Measurements from ENCODE around the gene ASMTL. TPM values are rescaled to one million over a fixed set of nuclear protein-coding genes. Genes with fewer than 3 reads are reported as not detected.
A peak's percentile ranks its signal among the peaks of the same experiment; 100 is the strongest.
"Not testable (repeated sequence)": the region's sequence is repeated elsewhere in the genome, so short reads cannot be mapped to it uniquely, and the experiment has no call there.

Gene ASMTL
- total and polyA plus RNA-seq, 3 experiments from 2014 or later = 26.1 to 47.9 (median 26.5) TPM

GRCh38 chrX:1491851-1492349, 39.2 kb upstream of the ASMTL start:
- H3K4me1 Mint-ChIP-seq = peaks cover 29 to 47% (median 31%) of the 10 kb centered on the region in 3 donors
- Histone ChIP-seq H3K4me1 (ENCODE audit: insufficient read depth, low read length) (peaks cover 14% of the 10 kb centered on the region), H3K27me3 (ENCODE audit: insufficient read depth, low read length, poor library complexity, severe bottlenecking) (no peaks in the 10 kb centered on the region), H3K27ac (ENCODE audit: low read depth, low read length) (no peak overlapping the region), H3K9me3 (ENCODE audit: low read length) (no peaks in the 10 kb centered on the region), H3K4me3 (ENCODE audit: low read length) (no peak overlapping the region), H3K36me3 (ENCODE audit: insufficient read depth, low read length) (peaks cover 25% of the 10 kb centered on the region)
- peak overlapping the region; percentile 54 to 95 (median 84) for H3K27ac Mint-ChIP-seq
- peaks cover 30 to 67% (median 33%) of the 10 kb centered on the region in 3 donors for H3K36me3 Mint-ChIP-seq
- peak in 3 of 5 donors; percentile 59 to 84 (median 65) for DNase-seq
- H3K9me3 Mint-ChIP-seq = peaks cover 0 to 7% (median 2%) of the 10 kb centered on the region in 5 donors
- POLR2A ChIA-PET = no interaction called here
- H3K27me3 Mint-ChIP-seq = no peaks in the 10 kb centered on the region
- CTCF ChIA-PET = no interaction called here
- H3K4me3 Mint-ChIP-seq = peak overlapping the region in 2 of 7 donors; percentile 2 to 19

GRCh38 chrX:1491248-1491647, 38.5 kb upstream of the ASMTL start:
- H3K4me3 Mint-ChIP-seq; H3K9me3 ChIP-seq (ENCODE audit: low read length); H3K27ac ChIP-seq (ENCODE audit: low read depth, low read length); POLR2A ChIA-PET; H3K27me3 ChIP-seq (ENCODE audit: insufficient read depth, low read length, poor library complexity, severe bottlenecking); DNase-seq; CTCF ChIA-PET; H3K4me3 ChIP-seq (ENCODE audit: low read length); H3K27me3 Mint-ChIP-seq; H3K9me3 Mint-ChIP-seq: not testable (repeated sequence)
- Mint-ChIP-seq H3K27ac (peak overlapping the region in 4 of 8 donors; percentile 37 to 84 (median 49)), H3K36me3 (peaks cover 33 to 68% (median 35%) of the 10 kb centered on the region in 3 donors), H3K4me1 (peaks cover 26 to 45% (median 27%) of the 10 kb centered on the region in 3 donors)
- Histone ChIP-seq H3K36me3 (ENCODE audit: insufficient read depth, low read length) (peaks cover 31% of the 10 kb centered on the region), H3K4me1 (ENCODE audit: insufficient read depth, low read length) (peaks cover 14% of the 10 kb centered on the region)

DNA sequence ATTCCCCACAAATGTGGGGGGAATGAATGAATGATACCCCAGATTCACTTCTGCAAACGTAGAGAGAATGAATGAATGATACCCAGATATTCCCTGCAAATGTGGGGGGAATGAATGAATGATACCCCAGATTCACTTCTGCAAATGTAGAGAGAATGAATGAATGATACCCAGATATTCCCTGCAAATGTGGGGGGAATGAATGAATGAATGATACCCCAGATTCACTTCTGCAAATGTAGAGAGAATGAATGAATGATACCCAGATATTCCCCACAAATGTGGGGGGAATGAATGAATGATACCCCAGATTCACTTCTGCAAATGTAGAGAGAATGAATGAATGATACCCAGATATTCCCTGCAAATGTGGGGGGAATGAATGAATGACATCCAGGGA, 38.0 kb upstream of the ASMTL start:
- peaks cover 35 to 68% (median 36%) of the 10 kb centered on the region in 3 donors for H3K36me3 Mint-ChIP-seq
- POLR2A ChIA-PET; H3K4me3 ChIP-seq (ENCODE audit: low read length); H3K27me3 ChIP-seq (ENCODE audit: insufficient read depth, low read length, poor library complexity, severe bottlenecking); H3K27me3 Mint-ChIP-seq; H3K9me3 ChIP-seq (ENCODE audit: low read length); H3K4me3 Mint-ChIP-seq; H3K9me3 Mint-ChIP-seq; DNase-seq; H3K27ac ChIP-seq (ENCODE audit: low read depth, low read length); H3K27ac Mint-ChIP-seq; CTCF ChIA-PET: not testable (repeated sequence)
- Histone ChIP-seq H3K36me3 (ENCODE audit: insufficient read depth, low read length) (peaks cover 35% of the 10 kb centered on the region), H3K4me1 (ENCODE audit: insufficient read depth, low read length) (peaks cover 14% of the 10 kb centered on the region)
- peaks cover 20 to 42% (median 25%) of the 10 kb centered on the region in 3 donors for H3K4me1 Mint-ChIP-seq

- peak overlapping the region in 4 of 8 donors; percentile 17 to 68 (median 56) for H3K27ac Mint-ChIP-seq
Measured at GRCh38 chrX:1489354-1489753, 36.6 kb upstream of the ASMTL start.

DNA sequence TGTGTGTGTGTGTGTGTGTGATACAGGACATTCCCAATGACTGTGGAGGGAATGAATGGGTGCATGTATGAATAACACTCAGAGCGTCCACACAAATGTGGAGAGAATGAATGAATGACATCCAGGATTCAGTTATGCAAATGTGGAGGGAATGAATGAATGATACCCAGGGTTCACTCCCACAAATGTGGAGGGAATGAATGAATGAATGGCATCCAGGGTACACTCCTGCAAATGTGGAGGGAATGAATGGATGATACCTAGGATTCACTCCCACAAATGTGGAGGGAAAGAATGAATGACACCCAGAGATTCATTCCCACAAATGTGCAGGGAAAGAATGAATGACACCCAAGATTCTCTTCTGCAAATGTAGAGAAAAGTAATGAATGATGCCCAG, 36.0 kb upstream of the ASMTL start:
- peak overlapping the region in 7 of 8 donors; percentile 47 to 90 (median 66) for H3K27ac Mint-ChIP-seq

More at GRCh38 chrX:1489354-1489753, 36.6 kb upstream of the ASMTL start:
- CTCF ChIA-PET; H3K27ac ChIP-seq (ENCODE audit: low read depth, low read length); H3K4me3 ChIP-seq (ENCODE audit: low read length); POLR2A ChIA-PET; H3K9me3 Mint-ChIP-seq; DNase-seq; H3K27me3 Mint-ChIP-seq; H3K4me3 Mint-ChIP-seq; H3K9me3 ChIP-seq (ENCODE audit: low read length); H3K27me3 ChIP-seq (ENCODE audit: insufficient read depth, low read length, poor library complexity, severe bottlenecking): not testable (repeated sequence)
- H3K36me3 Mint-ChIP-seq = peaks cover 35 to 67% (median 38%) of the 10 kb centered on the region in 3 donors
- Histone ChIP-seq H3K36me3 (ENCODE audit: insufficient read depth, low read length) (peaks cover 35% of the 10 kb centered on the region), H3K4me1 (ENCODE audit: insufficient read depth, low read length) (peaks cover 13% of the 10 kb centered on the region)
- H3K4me1 Mint-ChIP-seq = peaks cover 17 to 39% (median 21%) of the 10 kb centered on the region in 3 donors

DNA sequence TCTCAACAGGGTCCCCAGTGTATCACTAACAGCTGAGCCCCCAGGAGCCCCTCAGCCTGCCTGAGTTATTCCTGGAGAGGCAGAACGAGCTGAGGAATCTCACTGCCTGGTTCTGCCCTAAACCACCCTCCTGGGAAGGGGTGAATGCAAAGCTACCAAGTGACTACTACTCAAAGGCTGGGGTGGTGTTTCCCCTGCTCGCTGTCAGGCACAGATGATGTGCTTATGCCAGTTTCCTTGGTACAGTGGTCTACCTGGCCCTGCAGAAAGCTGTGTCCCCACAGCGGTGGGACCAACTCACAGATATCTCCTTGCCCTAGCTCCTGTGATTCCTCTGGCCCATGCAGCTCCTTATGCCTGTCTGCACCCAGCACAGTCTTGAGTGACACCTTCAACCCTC, 35.4 kb upstream of the ASMTL start:
- H3K36me3 ChIP-seq (ENCODE audit: insufficient read depth, low read length) = peaks cover 39% of the 10 kb centered on the region
- peaks cover 35 to 69% (median 41%) of the 10 kb centered on the region in 3 donors for H3K36me3 Mint-ChIP-seq

More for the DNA sequence above, 36.0 kb upstream of the ASMTL start:
- Mint-ChIP-seq H3K9me3 (peaks cover 0 to 7% (median 2%) of the 10 kb centered on the region in 5 donors), H3K4me3 (no peak overlapping the region), H3K27me3 (no peaks in the 10 kb centered on the region), H3K36me3 (peaks cover 35 to 70% (median 41%) of the 10 kb centered on the region in 3 donors), H3K4me1 (peaks cover 23 to 40% (median 27%) of the 10 kb centered on the region in 3 donors)
- POLR2A ChIA-PET = no interaction called here
- no peak for DNase-seq
- peaks cover 39% of the 10 kb centered on the region for H3K36me3 ChIP-seq (ENCODE audit: insufficient read depth, low read length)
- H3K27ac ChIP-seq (ENCODE audit: low read depth, low read length) = no peak overlapping the region
- no peaks in the 10 kb centered on the region for H3K27me3 ChIP-seq (ENCODE audit: insufficient read depth, low read length, poor library complexity, severe bottlenecking)
- H3K9me3 ChIP-seq (ENCODE audit: low read length) = no peaks in the 10 kb centered on the region
- CTCF ChIA-PET = no interaction called here
- peaks cover 13% of the 10 kb centered on the region for H3K4me1 ChIP-seq (ENCODE audit: insufficient read depth, low read length)
- H3K4me3 ChIP-seq (ENCODE audit: low read length) = no peak overlapping the region

DNA sequence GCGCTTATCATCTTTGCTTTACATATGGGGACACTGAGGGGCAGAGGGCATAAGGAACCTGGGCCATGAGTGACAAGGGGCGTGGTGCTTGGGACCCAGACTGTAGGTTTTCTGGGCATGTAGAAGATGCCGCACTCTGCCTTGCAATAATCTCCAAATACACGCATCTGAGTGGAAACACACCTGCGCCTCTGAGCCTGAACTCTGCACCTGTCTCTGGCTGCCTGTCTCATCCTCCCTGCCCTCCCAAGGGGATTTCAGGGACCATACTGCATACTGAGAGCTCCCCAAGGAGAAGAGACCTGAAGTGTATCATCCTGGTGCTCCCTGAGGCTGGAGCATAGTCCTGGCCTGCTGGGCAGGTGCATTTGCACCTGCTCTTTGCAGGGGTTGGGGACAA, 34.7 kb upstream of the ASMTL start:
- Mint-ChIP-seq H3K36me3 (peaks cover 35 to 69% (median 41%) of the 10 kb centered on the region in 3 donors), H3K27ac (peak overlapping the region in 7 of 8 donors; percentile 15 to 81 (median 77)), H3K27me3 (no peaks in the 10 kb centered on the region), H3K9me3 (peaks cover 0 to 7% (median 2%) of the 10 kb centered on the region in 5 donors), H3K4me3 (no peak overlapping the region), H3K4me1 (peaks cover 22 to 42% (median 27%) of the 10 kb centered on the region in 3 donors)
- peaks cover 39% of the 10 kb centered on the region for H3K36me3 ChIP-seq (ENCODE audit: insufficient read depth, low read length)
- H3K27me3 ChIP-seq (ENCODE audit: insufficient read depth, low read length, poor library complexity, severe bottlenecking) = no peaks in the 10 kb centered on the region
- H3K9me3 ChIP-seq (ENCODE audit: low read length) = no peaks in the 10 kb centered on the region
- no peak overlapping the region for H3K27ac ChIP-seq (ENCODE audit: low read depth, low read length)
- peaks cover 18% of the 10 kb centered on the region for H3K4me1 ChIP-seq (ENCODE audit: insufficient read depth, low read length)
- no peak overlapping the region for H3K4me3 ChIP-seq (ENCODE audit: low read length)
- CTCF ChIA-PET = no interaction called here
- POLR2A ChIA-PET = no interaction called here
- no peak for DNase-seq

More for the DNA sequence above, 35.4 kb upstream of the ASMTL start:
- Histone ChIP-seq H3K4me1 (ENCODE audit: insufficient read depth, low read length) (peaks cover 15% of the 10 kb centered on the region), H3K27ac (ENCODE audit: low read depth, low read length) (no peak overlapping the region), H3K9me3 (ENCODE audit: low read length) (no peaks in the 10 kb centered on the region), H3K27me3 (ENCODE audit: insufficient read depth, low read length, poor library complexity, severe bottlenecking) (no peaks in the 10 kb centered on the region), H3K4me3 (ENCODE audit: low read length) (no peak overlapping the region)
- no peak for DNase-seq
- Mint-ChIP-seq H3K27me3 (no peaks in the 10 kb centered on the region), H3K27ac (peak overlapping the region in 7 of 8 donors; percentile 47 to 83 (median 66)), H3K4me3 (no peak overlapping the region), H3K9me3 (peaks cover 0 to 7% (median 2%) of the 10 kb centered on the region in 5 donors), H3K4me1 (peaks cover 21 to 41% (median 26%) of the 10 kb centered on the region in 3 donors)
- ChIA-PET CTCF (no interaction called here), POLR2A (no interaction called here)

DNA sequence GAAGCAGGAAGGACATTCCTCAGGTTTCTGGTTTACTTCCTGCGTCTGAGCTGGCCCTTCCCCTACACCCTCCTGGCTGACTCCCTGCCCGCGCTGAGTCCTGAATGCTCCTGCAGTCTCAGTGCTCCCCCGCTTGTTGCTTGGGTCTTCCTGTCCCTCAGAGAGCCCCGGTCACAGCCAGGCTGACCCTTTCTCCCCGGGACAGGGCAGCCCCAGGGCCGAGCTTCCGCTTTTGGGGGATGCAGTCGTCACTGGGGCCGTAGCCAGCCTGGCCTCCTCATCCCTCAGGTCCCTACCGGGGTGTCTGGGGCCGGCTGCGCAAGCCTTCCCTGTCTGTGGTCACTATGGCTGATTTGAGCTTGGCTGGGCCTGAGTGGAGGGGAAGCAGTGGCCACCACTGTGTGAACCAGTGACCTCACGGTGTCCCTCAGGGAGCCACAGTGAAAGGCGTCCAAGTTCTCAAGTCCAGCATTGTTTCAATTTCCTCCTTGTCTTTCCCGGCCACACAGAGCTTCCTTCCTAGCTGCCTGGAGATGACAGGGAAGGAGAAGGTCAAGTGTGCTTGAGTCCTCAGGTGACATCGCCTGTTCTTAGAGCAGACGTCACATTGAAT, 34.1 kb upstream of the ASMTL start:
- CTCF ChIA-PET = no interaction called here
- no peak overlapping the region for H3K27ac ChIP-seq (ENCODE audit: low read depth, low read length)

More for the DNA sequence above, 34.1 kb upstream of the ASMTL start:
- H3K27ac Mint-ChIP-seq = peak overlapping the region; percentile 59 to 81 (median 77)
- peaks cover 30 to 69% (median 37%) of the 10 kb centered on the region in 3 donors for H3K36me3 Mint-ChIP-seq
- Histone ChIP-seq H3K4me3 (ENCODE audit: low read length) (no peak overlapping the region), H3K9me3 (ENCODE audit: low read length) (no peaks in the 10 kb centered on the region), H3K4me1 (ENCODE audit: insufficient read depth, low read length) (peaks cover 23% of the 10 kb centered on the region), H3K27me3 (ENCODE audit: insufficient read depth, low read length, poor library complexity, severe bottlenecking) (no peaks in the 10 kb centered on the region), H3K36me3 (ENCODE audit: insufficient read depth, low read length) (peaks cover 39% of the 10 kb centered on the region)
- peaks cover 0 to 3% of the 10 kb centered on the region in 2 donors for H3K27me3 Mint-ChIP-seq
- peaks cover 26 to 46% (median 30%) of the 10 kb centered on the region in 3 donors for H3K4me1 Mint-ChIP-seq
- no peak for DNase-seq
- H3K4me3 Mint-ChIP-seq = peak overlapping the region in 1 of 7 donors; percentile 79
- peaks cover 0 to 6% (median under 1%) of the 10 kb centered on the region in 5 donors for H3K9me3 Mint-ChIP-seq
- POLR2A ChIA-PET = no interaction called here

Measured in CD8-positive, alpha-beta memory T cell (primary cell).